ENCODE data around the gene ADA.

Gene ADA

GRCh38 chr20:44621939-44622338 is 29.6 kb downstream of the ADA start:
- no peak for DNase-seq

- no peak for DNase-seq
Measured at GRCh38 chr20:44621325-44621724, 30.2 kb downstream of the ADA start.

- DNase-seq = no peak
Measured at GRCh38 chr20:44620030-44620429, 31.5 kb downstream of the ADA start.

GRCh38 chr20:44619294-44619693 is 32.2 kb downstream of the ADA start:
- no peak for DNase-seq

GRCh38 chr20:44618318-44618731 is 33.2 kb downstream of the ADA start:
- no peak for DNase-seq

GRCh38 chr20:44616604-44616964 is 34.9 kb downstream of the ADA start:
- DNase-seq = no peak

- DNase-seq = no peak
Measured at GRCh38 chr20:44615876-44616603, 35.5 kb downstream of the ADA start.

GRCh38 chr20:44615169-44615791 is 36.2 kb downstream of the ADA start:
- peak; percentile 16 for DNase-seq

GRCh38 chr20:44614525-44614924 is 37.0 kb downstream of the ADA start:
- no peak for DNase-seq

GRCh38 chr20:44613575-44613974 is 37.9 kb downstream of the ADA start:
- no peak for DNase-seq

GRCh38 chr20:44610313-44610962 is 41.1 kb downstream of the ADA start:
- no peak for DNase-seq

- DNase-seq = peak; percentile 75
Measured at GRCh38 chr20:44609516-44610312, 41.8 kb downstream of the ADA start.

GRCh38 chr20:44609006-44609515 is 42.4 kb downstream of the ADA start:
- DNase-seq = no peak

GRCh38 chr20:44606725-44607441 is 44.6 kb downstream of the ADA start:
- DNase-seq = no peak

GRCh38 chr20:44603327-44603726 is 48.2 kb downstream of the ADA start:
- DNase-seq = no peak

- DNase-seq = no peak
Measured at GRCh38 chr20:44601801-44602204, 49.7 kb downstream of the ADA start.

- no peak for DNase-seq
Measured at GRCh38 chr20:44601236-44601671, 50.2 kb downstream of the ADA start.

- no peak for DNase-seq
Measured at GRCh38 chr20:44600758-44601201, 50.7 kb downstream of the ADA start.

- DNase-seq = no peak
Measured at GRCh38 chr20:44600301-44600700, 51.2 kb downstream of the ADA start.

GRCh38 chr20:44599715-44600114 is 51.8 kb downstream of the ADA start:
- DNase-seq = no peak

GRCh38 chr20:44598423-44599305 is 52.8 kb downstream of the ADA start:
- no peak for DNase-seq

Measured in inflammatory macrophage treated with lipopolysaccharide for 4 hours (primary cell).